SK-N-SH (cell line): Measurements from ENCODE around the gene GH2. TPM values are rescaled to one million over a fixed set of nuclear protein-coding genes. Genes with fewer than 3 reads are reported as not detected.

Source experiments
- CTCF ChIA-PET: fragments of 300-600, 350-600 bp; formaldehyde crosslinking; extraction: SDS; loops from one replicate; lab custom pipeline; 2021; lab: Yijun Ruan, JAX
- POLR2A ChIA-PET: fragments of 350-600 bp; sonication (Branson Sonifier 250); formaldehyde crosslinking; extraction: SDS; loops from one replicate; lab custom pipeline; 2020; ENCODE audit warnings: antibody characterized with exemption, inconsistent platforms; lab: Yijun Ruan, JAX
- DNase-seq: peaks from one replicate; pipeline ENCODE4 v3.0.0; 2012
- H2AFZ ChIP-seq: fragments of 200-600 bp; sonication (generic); 2 replicates; pipeline ENCODE4 v1.8.1; 2016; ENCODE audit warnings: antibody characterized with exemption, mild to moderate bottlenecking, low read depth
- H3F3A ChIP-seq: fragments of 200-600 bp; sonication (generic); replicated peaks from 2 replicates; pipeline ENCODE3; 2016; ENCODE audit warnings: antibody characterized with exemption, mild to moderate bottlenecking; ENCODE audit not compliant: insufficient read depth
- H3K27ac ChIP-seq, 2 experiments: fragments of 200-500 bp in 1 of 2; fragments of 200-600 bp in 1 of 2; sonication (Bioruptor generic) in 1 of 2; sonication (generic), shearing (Covaris generic) in 1 of 2; 2 replicates each; pipeline versions ENCODE4 v1.5.1 to v1.6.1; 2014 to 2016; ENCODE audit warnings: low read depth in 2 of 2, inconsistent platforms in 1 of 2, low read length in 1 of 2, mild to moderate bottlenecking in 1 of 2, mixed read lengths in 1 of 2
- H3K27me3 ChIP-seq: fragments of 200-600 bp; sonication (generic), shearing (Covaris generic); 2 replicates; pipeline ENCODE4 v1.6.1; 2016; ENCODE audit warnings: mixed run types; ENCODE audit not compliant: insufficient read depth
- H3K36me3 ChIP-seq, 2 experiments: fragments of 200-500 bp in 1 of 2; fragments of 200-600 bp in 1 of 2; sonication (Bioruptor generic) in 1 of 2; sonication (generic) in 1 of 2; replicated peaks in 1 of 2; 2 replicates each; pipeline versions ENCODE3 to v1.5.1; 2014 to 2016; ENCODE audit warnings: low read length in 1 of 2, mild to moderate bottlenecking in 1 of 2; ENCODE audit not compliant: insufficient read depth in 2 of 2, control insufficient read depth in 1 of 2
- H3K4me1 ChIP-seq, 2 experiments: fragments of 200-500 bp in 1 of 2; fragments of 200-600 bp in 1 of 2; sonication (Bioruptor generic) in 1 of 2; sonication (generic), shearing (Covaris generic) in 1 of 2; 2 replicates each; pipeline versions ENCODE4 v1.5.1 to v1.6.1; 2014 to 2016; ENCODE audit warnings: low read depth in 1 of 2, low read length in 1 of 2, mixed run types in 1 of 2; ENCODE audit not compliant: insufficient read depth in 2 of 2, control insufficient read depth in 1 of 2
- H3K4me2 ChIP-seq: fragments of 200-600 bp; sonication (generic), shearing (Covaris generic); 2 replicates; pipeline ENCODE4 v1.6.1; 2017; ENCODE audit warnings: mixed run types
- H3K4me3 ChIP-seq, 2 experiments: fragments of 200-500 bp in 1 of 2; fragments of 200-600 bp in 1 of 2; sonication (Bioruptor generic) in 1 of 2; sonication (generic), shearing (Covaris generic) in 1 of 2; 2 replicates each; pipeline versions ENCODE4 v1.5.1 to v1.8.1; 2014 to 2016; ENCODE audit warnings: low read depth in 2 of 2, inconsistent platforms in 1 of 2, low read length in 1 of 2, mild to moderate bottlenecking in 1 of 2, mixed read lengths in 1 of 2, moderate library complexity in 1 of 2
- H3K79me2 ChIP-seq: fragments of 200-600 bp; sonication (generic); 2 replicates; pipeline ENCODE4 v1.8.1; 2017; ENCODE audit warnings: mild to moderate bottlenecking; ENCODE audit not compliant: insufficient read depth
- H3K9ac ChIP-seq: fragments of 200-600 bp; sonication (generic); 2 replicates; pipeline ENCODE4 v1.6.1; 2017; ENCODE audit warnings: mixed run types
- H3K9me2 ChIP-seq: fragments of 200-600 bp; sonication (generic); 2 replicates; pipeline ENCODE4 v1.6.1; 2017; ENCODE audit warnings: mixed run types
- H3K9me3 ChIP-seq: fragments of 200-600 bp; sonication (generic); 2 replicates; pipeline ENCODE4 v1.6.1; 2017; ENCODE audit warnings: mixed run types, mild to moderate bottlenecking, moderate library complexity
- H4K20me1 ChIP-seq: fragments of 200-600 bp; sonication (generic); 2 replicates; pipeline ENCODE4 v1.6.1; 2017; ENCODE audit warnings: mild to moderate bottlenecking, mixed run types; ENCODE audit not compliant: insufficient read depth
- ELF1 ChIP-seq: IDR thresholded peaks from 2 replicates; pipeline ENCODE4 v1.4.0; 2012
- FOXJ3 ChIP-seq: sonication (generic); formaldehyde crosslinking; IDR thresholded peaks from 2 replicates; pipeline ENCODE4 v1.5.1; 2020; ENCODE audit warnings: mild to moderate bottlenecking, missing genetic modification reagents
- MAX ChIP-seq: IDR thresholded peaks from 2 replicates; pipeline ENCODE4 v1.4.0; 2012; ENCODE audit warnings: low read depth
- MEF2A ChIP-seq: IDR thresholded peaks from 2 replicates; pipeline ENCODE4 v1.4.0; 2012; ENCODE audit warnings: low read depth, borderline replicate concordance
- RAD21 ChIP-seq: IDR thresholded peaks from 2 replicates; pipeline ENCODE4 v1.6.1; 2012; ENCODE audit warnings: mild to moderate bottlenecking, low read length
- RFX5 ChIP-seq: IDR thresholded peaks from 2 replicates; pipeline ENCODE4 v1.6.1; 2012; ENCODE audit warnings: mild to moderate bottlenecking, improper control_type of control experiment, low read length
- TAF1 ChIP-seq: IDR thresholded peaks from 2 replicates; pipeline ENCODE4 v1.6.1; 2012; ENCODE audit warnings: low read depth, mild to moderate bottlenecking, low read length, moderate library complexity, borderline replicate concordance
- WGBS: methylation state at CpG from one replicate; pipeline ENCODE4 v1.1.6; 2017; ENCODE audit warnings: low lambda C conversion rate; 5-methylcytosine and 5-hydroxymethylcytosine counted together
- polyA plus RNA-seq, 3 experiments: library from polyadenylated mRNA; depleted of rRNA; stranded (reverse); fragments of >200 nt; gene quantifications; 2 replicates each; pipeline ENCODE4 v1.2.3, GENCODE V29; 2012

Gene GH2
- polyA plus RNA-seq, 1 of the 3 experiments (the other 2 are of a cell fraction) = not detected

- TF ChIP-seq FOXJ3 (CRISPR knock-in tag) = no peak
- TF ChIP-seq, all 33 proteins: peak for 0
Measured at GRCh38 chr17:63837962-63838600, 43.7 kb downstream of the GH2 start (continued).

GRCh38 chr17:63837480-63837879, 44.3 kb downstream of the GH2 start:
- POLR2A ChIA-PET = interaction anchor here (9.2 kb wide), 1 partner anchor 8 kb away, joined by 108 read pairs; the partner anchor contains the start of genes FTSJ3 and PSMC5
- Histone ChIP-seq H3K9ac (no peak overlapping the region), H3K27me3 (no peaks in the 10 kb centered on the region), H2AFZ (no peak overlapping the region), H3K9me3 (no peaks in the 10 kb centered on the region), H3K4me1 (peaks cover 27 to 44% of the 10 kb centered on the region in 2 experiments), H3K27ac (peak overlapping the region in 1 of 2 experiments; percentile 4; a peak in 1 of 4 replicates), H4K20me1 (peaks cover 27% of the 10 kb centered on the region), H3K79me2 (peaks cover 65% of the 10 kb centered on the region), H3K9me2 (no peaks in the 10 kb centered on the region), H3K36me3 (peaks cover 31 to 41% of the 10 kb centered on the region in 2 experiments), H3K4me3 (no peak overlapping the region), H3K4me2 (no peak overlapping the region), H3F3A (peaks cover 28% of the 10 kb centered on the region)
- WGBS = 96% methylated on average over 6 of the region's 12 CpGs
- DNase-seq = no peak
- CTCF ChIA-PET = interaction anchor here (1.0 to 9.1 kb wide), 3 partner anchors 9 to 110 kb away, joined by 3 to 96 read pairs (median 4); partner anchors contain the start of genes FTSJ3 and PSMC5
- TF ChIP-seq RAD21 (no peak), TAF1 (no peak), RFX5 (no peak)

- CTCF ChIA-PET = interaction anchor here (9.1 kb wide), 1 partner anchor 8 kb away, joined by 96 read pairs; the partner anchor contains the start of genes FTSJ3 and PSMC5
- no peak for DNase-seq
- Histone ChIP-seq H3K9me3 (no peaks in the 10 kb centered on the region), H3K9ac (no peak overlapping the region), H3K4me2 (no peak overlapping the region), H3K4me3 (no peak overlapping the region), H3K27ac (no peak overlapping the region; a peak in 1 of 4 replicates), H3K36me3 (peaks cover 36 to 47% of the 10 kb centered on the region in 2 experiments), H3K27me3 (no peaks in the 10 kb centered on the region), H3F3A (peaks cover 30% of the 10 kb centered on the region), H4K20me1 (peaks cover 27% of the 10 kb centered on the region), H2AFZ (no peak overlapping the region), H3K9me2 (no peaks in the 10 kb centered on the region), H3K4me1 (peaks cover 27 to 44% of the 10 kb centered on the region in 2 experiments), H3K79me2 (peaks cover 60% of the 10 kb centered on the region)
- POLR2A ChIA-PET = interaction anchor here (9.2 kb wide), 1 partner anchor 7 kb away, joined by 108 read pairs; the partner anchor contains the start of genes FTSJ3 and PSMC5
- WGBS = 94% methylated on average over 7 of the region's 7 CpGs
- TF ChIP-seq ELF1 = no peak
- TF ChIP-seq MEF2A = no peak
- TF ChIP-seq MAX = no peak
Measured at GRCh38 chr17:63836811-63837210, 44.9 kb downstream of the GH2 start.
